Spleen (tissue), 11 donors: ENCODE data around the gene TOPBP1. TPM values are rescaled to one million over a fixed set of nuclear protein-coding genes. Genes with fewer than 3 reads are reported as not detected.

ENCODE experiments used
- DNase-seq: peaks from one replicate; pipeline ENCODE4 v3.0.0-alpha.2; 2020
- H3K27ac ChIP-seq, 8 donors: fragments of 200-600 bp; sonication (generic) in 7 of 8; 1 replicate in 4 of 8; 2 replicates in 4 of 8; pipeline versions ENCODE4 v1.5.0 to v1.8.0; 2016 to 2021; ENCODE audit warnings: inconsistent platforms in 4 of 8, mild to moderate bottlenecking in 4 of 8, moderate library complexity in 1 of 8
- H3K27me3 ChIP-seq, 7 donors: fragments of 200-600 bp; sonication (generic) in 6 of 7; replicated peaks in 1 of 7; 1 replicate in 4 of 7; 2 replicates in 3 of 7; pipeline versions ENCODE4 v1.5.0 to v1.8.0; 2016 to 2021; ENCODE audit warnings: inconsistent platforms in 3 of 7, mild to moderate bottlenecking in 1 of 7
- H3K36me3 ChIP-seq, 6 donors: fragments of 200-600 bp; sonication (generic) in 5 of 6; 1 replicate in 4 of 6; 2 replicates in 2 of 6; pipeline versions ENCODE4 v1.5.0 to v1.8.0; 2016 to 2021; ENCODE audit warnings: inconsistent platforms in 2 of 6
- H3K4me1 ChIP-seq, 6 donors: fragments of 200-600 bp; sonication (generic) in 5 of 6; 1 replicate in 3 of 6; 2 replicates in 3 of 6; pipeline versions ENCODE4 v1.5.0 to v1.8.0; 2016 to 2021; ENCODE audit warnings: inconsistent platforms in 3 of 6
- H3K4me3 ChIP-seq, 8 donors: fragments of 200-600 bp; sonication (generic) in 7 of 8; 1 replicate in 4 of 8; 2 replicates in 4 of 8; pipeline versions ENCODE4 v1.5.0 to v1.8.0; 2016 to 2021; ENCODE audit warnings: inconsistent platforms in 4 of 8, mild to moderate bottlenecking in 4 of 8, moderate library complexity in 2 of 8
- H3K9me3 ChIP-seq, 8 donors: fragments of 200-600 bp; sonication (generic) in 7 of 8; 1 replicate in 4 of 8; 2 replicates in 4 of 8; pipeline versions ENCODE4 v1.5.0 to v1.8.0; 2016 to 2021; ENCODE audit warnings: inconsistent platforms in 4 of 8
- POLR2A ChIP-seq, 3 donors: fragments of 450-650 bp; IDR thresholded peaks; one replicate each; pipeline ENCODE4 v1.5.1; 2017; ENCODE audit warnings: antibody characterized with exemption in 3 of 3, mild to moderate bottlenecking in 1 of 3
- POLR2AphosphoS5 ChIP-seq, 3 donors: sonication (generic); formaldehyde crosslinking; IDR thresholded peaks; one replicate each; pipeline ENCODE4 v1.5.1; 2017; ENCODE audit warnings: antibody characterized with exemption in 3 of 3
- WGBS, 5 donors: extraction: QIAGEN DNeasy Blood & Tissue Kit in 3 of 5; methylation state at CpG; one replicate each; pipeline versions ENCODE4 v1.1.5 to v1.1.7; 2013 to 2018; 5-methylcytosine and 5-hydroxymethylcytosine counted together
- intact Hi-C: fragments of 100-400 bp; cut with DNase I; formaldehyde crosslinking; loops from one replicate; pipeline ENCODE4 v1.15.0; 2023; ENCODE audit warnings: low total_unique reads
- polyA plus RNA-seq, 3 donors: library from polyadenylated mRNA; stranded (reverse); fragments of 200-250 nt; gene quantifications; one replicate each; pipeline ENCODE4 v1.2.1, GENCODE V29; 2013
- total RNA-seq, 7 donors: library from RNA; depleted of rRNA in 3 of 7; stranded (reverse); fragments of >200 nt in 3 of 7; fragmentation: NEBNext Ultra II Directional in 4 of 7; extraction: Animal tissue kit (Norgen Biotek cat#: 25700) in 4 of 7; gene quantifications; one replicate each; pipeline versions ENCODE4 v1.1.0 to v1.2.1, GENCODE V29; 2016 to 2021
- TF ChIP-seq, protein P1 (sequence below), 11 experiments: fragments of 200-600 bp in 7 of 11; fragments of 450-650 bp in 4 of 11; sonication (generic) in 4 of 11; IDR thresholded peaks in 8 of 11; conservative IDR thresholded peaks in 3 of 11; 1 replicate in 7 of 11; 2 replicates in 4 of 11; pipeline versions ENCODE4 v1.4.0 to v1.8.0; 2016 to 2021; ENCODE audit warnings: antibody characterized with exemption in 11 of 11, inconsistent platforms in 4 of 11, mild to moderate bottlenecking in 1 of 11
- donor health status: healthy with polysubstance abuse.
- donor health status: DM: no; HTN: no; CAD: no; lungs with moderate emphysema.
- donor health status: DM: no; HTN: no; CAD: no.
- donor health status: Bipolar disorder and iron deficiency.
- donor health status: healthy.
- donor health status: DM: no; HTN: no; CAD: no.
- donor health status: DM: yes; HTN: yes; CAD: no.

Gene TOPBP1
- total and polyA plus RNA-seq, 10 donors: 11.0 to 61.9 (median 30.7) TPM

DNA sequence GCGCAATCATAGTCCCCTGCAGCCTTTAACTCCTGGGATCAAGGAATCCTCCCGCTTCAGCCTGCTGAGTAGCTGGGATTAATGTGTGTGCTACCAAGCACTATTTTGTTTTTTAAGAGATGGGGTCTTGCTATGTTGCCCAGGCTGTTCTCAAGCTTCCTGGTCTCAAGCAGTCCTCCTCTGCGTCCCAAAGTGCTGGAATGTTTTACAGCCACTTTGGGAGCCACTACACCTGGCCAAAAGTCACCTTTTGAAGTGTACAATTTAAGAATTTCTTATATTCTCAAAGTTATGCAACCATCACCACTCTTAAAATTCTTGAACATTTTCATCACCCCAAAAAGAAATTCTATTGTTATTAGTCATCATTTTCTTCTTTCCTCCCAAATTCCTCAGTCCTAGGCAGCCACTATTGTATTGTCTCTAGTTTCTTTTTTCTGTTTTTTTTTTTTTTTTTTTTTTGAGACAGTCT is 70.4 kb downstream of the TOPBP1 start:
- H3K27ac ChIP-seq: no peak overlapping the region
- TF ChIP-seq POLR2AphosphoS5 (IDR thresholded peaks at IDR 0.05) (no peak), POLR2A (IDR thresholded peaks at IDR 0.05) (no peak)
- TF ChIP-seq, protein P1, sequence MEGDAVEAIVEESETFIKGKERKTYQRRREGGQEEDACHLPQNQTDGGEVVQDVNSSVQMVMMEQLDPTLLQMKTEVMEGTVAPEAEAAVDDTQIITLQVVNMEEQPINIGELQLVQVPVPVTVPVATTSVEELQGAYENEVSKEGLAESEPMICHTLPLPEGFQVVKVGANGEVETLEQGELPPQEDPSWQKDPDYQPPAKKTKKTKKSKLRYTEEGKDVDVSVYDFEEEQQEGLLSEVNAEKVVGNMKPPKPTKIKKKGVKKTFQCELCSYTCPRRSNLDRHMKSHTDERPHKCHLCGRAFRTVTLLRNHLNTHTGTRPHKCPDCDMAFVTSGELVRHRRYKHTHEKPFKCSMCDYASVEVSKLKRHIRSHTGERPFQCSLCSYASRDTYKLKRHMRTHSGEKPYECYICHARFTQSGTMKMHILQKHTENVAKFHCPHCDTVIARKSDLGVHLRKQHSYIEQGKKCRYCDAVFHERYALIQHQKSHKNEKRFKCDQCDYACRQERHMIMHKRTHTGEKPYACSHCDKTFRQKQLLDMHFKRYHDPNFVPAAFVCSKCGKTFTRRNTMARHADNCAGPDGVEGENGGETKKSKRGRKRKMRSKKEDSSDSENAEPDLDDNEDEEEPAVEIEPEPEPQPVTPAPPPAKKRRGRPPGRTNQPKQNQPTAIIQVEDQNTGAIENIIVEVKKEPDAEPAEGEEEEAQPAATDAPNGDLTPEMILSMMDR (IDR thresholded peaks at IDR 0.05 in 8 of 11, conservative IDR thresholded peaks at IDR 0.05 in 3 of 11): no peak
- peaks cover 0 to 46% (median 41%) of the 10 kb centered on the region in 6 donors for H3K36me3 ChIP-seq
- 94 to 99% (median 99%) methylated on average over 3 of the region's 3 CpGs for WGBS, 5 donors
- H3K27me3 ChIP-seq: no peaks in the 10 kb centered on the region
- intact Hi-C loops: no loop called here
- H3K4me1 ChIP-seq: peaks cover 0 to 27% (median 1%) of the 10 kb centered on the region in 6 donors
- H3K4me3 ChIP-seq: no peak overlapping the region
- no peaks in the 10 kb centered on the region for H3K9me3 ChIP-seq
- DNase-seq: no peak

DNA sequence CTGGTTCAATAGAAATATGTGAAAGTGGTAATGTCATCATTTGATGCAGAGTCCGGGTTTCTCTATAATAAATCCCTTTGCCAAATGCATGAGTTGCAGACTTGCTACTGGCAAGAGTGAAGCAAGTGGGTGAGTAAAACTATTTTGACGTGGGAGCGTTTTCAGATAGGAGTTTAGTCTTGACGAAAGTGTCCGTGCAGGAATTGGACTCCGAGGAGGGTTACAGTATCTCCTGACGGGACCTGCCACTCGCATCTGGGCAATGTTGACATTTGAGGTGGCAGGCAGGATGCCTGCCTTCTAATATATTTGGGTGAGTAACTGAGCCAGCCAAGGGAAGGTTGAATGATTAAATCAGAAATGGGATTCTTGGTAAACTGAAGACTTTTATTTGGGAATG is 72.2 kb downstream of the TOPBP1 start:
- Histone ChIP-seq H3K27me3 (no peaks in the 10 kb centered on the region), H3K4me1 (peaks cover 0 to 44% (median 3%) of the 10 kb centered on the region in 6 donors), H3K27ac (peak overlapping the region in 1 of 8 donors; percentile 29), H3K36me3 (peaks cover 0 to 64% (median 59%) of the 10 kb centered on the region in 6 donors), H3K4me3 (no peak overlapping the region), H3K9me3 (no peaks in the 10 kb centered on the region)
- DNase-seq: no peak
- intact Hi-C loops: no loop called here
- TF ChIP-seq POLR2AphosphoS5 (IDR thresholded peaks at IDR 0.05) (peak in 1 of 3 donors; percentile 25), POLR2A (IDR thresholded peaks at IDR 0.05) (no peak)
- 91 to 95% (median 94%) methylated on average over 8 of the region's 8 CpGs for WGBS, 5 donors

DNA sequence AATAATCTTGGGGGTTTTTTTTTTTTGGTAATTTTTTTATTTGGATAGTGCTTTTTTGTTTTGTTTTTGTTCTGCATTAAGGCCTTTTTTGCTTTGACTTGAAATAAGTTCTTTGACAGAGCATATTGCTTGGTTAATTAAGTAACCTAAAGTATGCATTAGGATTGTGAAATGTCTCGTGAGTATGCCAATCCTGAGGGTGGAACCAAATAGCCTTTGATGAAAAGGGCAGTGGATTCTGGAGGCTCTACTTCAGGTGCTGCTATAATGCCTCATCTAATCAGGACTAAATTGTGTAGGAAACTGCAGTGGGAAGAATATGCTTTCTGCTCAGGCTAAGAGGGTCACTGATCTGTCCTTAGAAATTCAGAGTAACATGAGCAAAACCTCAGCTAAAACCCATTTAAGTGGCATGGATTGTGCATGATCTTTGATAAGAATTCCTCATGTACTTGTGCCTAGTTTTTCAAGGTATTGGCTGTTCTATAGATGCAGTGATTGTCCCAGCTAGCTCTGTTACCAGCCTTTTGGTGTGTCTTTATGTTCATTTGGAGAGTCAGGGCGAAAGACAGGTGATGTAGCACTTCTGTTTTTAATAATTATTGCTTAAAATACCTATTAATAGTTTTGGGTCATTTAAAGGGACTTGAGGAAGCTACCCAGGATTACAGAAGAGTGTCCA is 72.8 kb downstream of the TOPBP1 start:
- intact Hi-C loops: no loop called here
- H3K36me3 ChIP-seq: peaks cover 0 to 70% (median 65%) of the 10 kb centered on the region in 6 donors
- peak overlapping the region in 1 of 8 donors; percentile 29 for H3K27ac ChIP-seq

DNA sequence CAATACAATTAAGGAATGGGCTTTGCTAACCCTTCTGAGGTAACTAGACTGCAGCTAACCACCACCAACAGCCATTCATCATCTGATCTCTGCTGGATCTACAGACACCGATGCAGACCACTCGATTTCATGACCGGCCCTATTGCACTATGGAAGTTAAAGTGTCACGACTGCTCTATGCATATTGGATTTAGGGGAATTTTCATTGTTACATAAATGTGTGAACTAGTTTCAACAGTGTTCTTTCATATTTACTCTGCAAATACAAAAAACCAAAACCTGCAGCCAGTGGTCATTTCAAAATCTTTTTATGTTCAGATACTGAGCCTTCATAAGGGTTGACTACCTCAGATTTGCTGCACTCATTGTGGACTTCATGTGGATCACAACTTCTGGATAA is 73.7 kb downstream of the TOPBP1 start:
- Histone ChIP-seq H3K9me3 (no peaks in the 10 kb centered on the region), H3K4me3 (no peak overlapping the region), H3K36me3 (peaks cover 0 to 79% (median 72%) of the 10 kb centered on the region in 6 donors), H3K4me1 (peaks cover 0 to 58% (median 9%) of the 10 kb centered on the region in 6 donors), H3K27ac (no peak overlapping the region), H3K27me3 (no peaks in the 10 kb centered on the region)
- intact Hi-C loops: no loop called here
- no peak for DNase-seq
- TF ChIP-seq, protein P1 (IDR thresholded peaks at IDR 0.05 in 8 of 11, conservative IDR thresholded peaks at IDR 0.05 in 3 of 11): no peak
- TF ChIP-seq POLR2A (IDR thresholded peaks at IDR 0.05) (no peak), POLR2AphosphoS5 (IDR thresholded peaks at IDR 0.05) (no peak)
- 79 to 87% (median 85%) methylated on average over 4 of the region's 4 CpGs for WGBS, 5 donors

More for the DNA sequence above, 72.8 kb downstream of the TOPBP1 start:
- WGBS, 5 donors: 67 to 77% (median 76%) methylated on average over 2 of the region's 2 CpGs
- no peaks in the 10 kb centered on the region for H3K27me3 ChIP-seq
- TF ChIP-seq, protein P1 (IDR thresholded peaks at IDR 0.05 in 8 of 11, conservative IDR thresholded peaks at IDR 0.05 in 3 of 11): no peak
- no peak for TF ChIP-seq POLR2A (IDR thresholded peaks at IDR 0.05)
- TF ChIP-seq POLR2AphosphoS5 (IDR thresholded peaks at IDR 0.05): no peak
- no peak for DNase-seq
- H3K4me3 ChIP-seq: no peak overlapping the region
- H3K4me1 ChIP-seq: peaks cover 0 to 50% (median 3%) of the 10 kb centered on the region in 6 donors
- no peaks in the 10 kb centered on the region for H3K9me3 ChIP-seq
